HG02759 (cell line): ENCODE results near the gene LRMDA.
"Not testable (repeated sequence)": the region's sequence is repeated elsewhere in the genome, so short reads cannot be mapped to it uniquely, and the experiment has no call there.

Source experiments
- ATAC-seq: cut with Tn5 transposase; IDR thresholded peaks from one replicate; pipeline ENCODE4 v1.9.1; 2021; ENCODE audit warnings: mild to moderate bottlenecking, moderate library complexity; ENCODE audit not compliant: unreplicated experiment

LRMDA gene

DNA sequence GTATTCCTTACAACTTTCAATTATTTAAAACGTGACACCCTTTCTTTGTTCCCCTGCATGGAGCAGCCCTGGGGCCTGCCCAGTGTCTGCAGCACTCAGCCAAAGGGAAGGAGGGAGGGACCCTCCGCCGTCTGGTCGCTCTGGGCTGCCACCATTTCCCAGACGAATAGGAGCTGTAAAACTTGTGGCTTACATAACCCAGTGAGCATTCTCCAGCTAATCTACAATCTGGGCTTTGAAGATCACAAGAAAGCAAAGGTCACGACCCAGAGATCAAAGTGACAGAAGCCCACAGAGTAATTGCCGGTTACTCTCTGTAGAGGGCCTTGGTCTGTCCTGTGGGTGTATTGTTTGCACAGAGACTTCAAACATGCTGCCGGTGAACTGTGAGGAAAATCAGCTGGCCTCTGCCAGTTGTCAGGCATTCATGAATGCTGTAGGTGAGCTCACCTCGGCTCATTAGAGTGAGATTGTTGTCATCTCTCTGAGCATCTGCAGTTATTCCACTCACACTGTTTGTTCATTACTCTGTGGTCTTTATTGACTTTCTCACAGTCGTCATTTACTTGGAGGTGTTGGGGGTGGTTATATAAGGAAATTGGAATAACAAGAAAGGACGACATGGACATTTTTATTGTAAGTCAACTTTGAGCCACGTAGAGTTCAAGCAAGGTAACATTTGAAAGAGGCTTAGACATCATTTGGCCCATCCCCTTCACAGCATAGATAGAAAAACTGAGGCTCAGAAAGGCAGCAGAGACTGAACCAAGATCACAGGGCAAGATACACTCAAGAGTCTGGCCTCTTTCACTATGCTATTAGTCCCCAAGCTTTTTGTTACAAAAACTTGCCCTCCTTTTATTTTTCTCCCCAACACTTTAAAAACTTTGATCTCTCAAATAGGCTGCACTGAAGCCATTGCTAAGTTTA is 619.8 kb downstream of the LRMDA start:
- no peak for ATAC-seq

DNA sequence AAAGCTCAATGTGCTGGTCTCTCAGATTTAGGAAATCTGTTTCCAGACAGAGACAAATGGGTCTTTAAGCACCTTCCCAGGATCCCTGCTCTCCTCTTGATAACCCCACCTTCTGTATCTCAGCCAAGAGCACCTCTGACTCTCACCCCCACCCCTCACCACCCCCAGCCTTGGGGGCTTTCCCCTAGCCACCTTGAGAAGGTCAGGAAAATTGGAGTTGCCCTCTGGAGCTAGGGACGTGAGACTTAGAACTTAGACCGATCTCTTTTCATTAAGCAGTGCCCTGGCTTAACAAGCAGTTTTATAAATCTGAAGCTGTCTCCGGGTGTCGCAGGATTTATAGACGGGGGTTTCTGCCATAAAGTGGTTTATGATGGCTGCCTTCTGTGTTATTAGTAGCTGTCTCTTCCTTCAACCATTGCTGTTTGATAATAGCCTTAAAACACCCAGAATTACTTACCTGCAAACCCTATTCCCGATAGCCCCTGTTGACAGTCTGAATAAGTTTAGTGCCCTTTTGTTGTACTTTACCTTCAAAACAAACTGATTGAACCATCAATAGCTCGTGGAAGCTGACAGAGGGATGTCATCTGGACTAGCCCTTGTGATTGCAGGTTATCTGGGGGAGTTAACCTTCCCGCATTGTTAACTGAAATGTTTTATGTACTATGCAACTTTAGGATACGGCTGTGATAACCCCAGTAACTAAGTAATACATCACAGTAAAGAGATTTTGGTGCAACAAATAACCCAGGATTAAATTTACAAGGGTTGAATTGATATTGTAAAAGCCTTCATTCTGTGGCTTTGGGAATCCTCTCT is 621.5 kb downstream of the LRMDA start:
- ATAC-seq: no peak

DNA sequence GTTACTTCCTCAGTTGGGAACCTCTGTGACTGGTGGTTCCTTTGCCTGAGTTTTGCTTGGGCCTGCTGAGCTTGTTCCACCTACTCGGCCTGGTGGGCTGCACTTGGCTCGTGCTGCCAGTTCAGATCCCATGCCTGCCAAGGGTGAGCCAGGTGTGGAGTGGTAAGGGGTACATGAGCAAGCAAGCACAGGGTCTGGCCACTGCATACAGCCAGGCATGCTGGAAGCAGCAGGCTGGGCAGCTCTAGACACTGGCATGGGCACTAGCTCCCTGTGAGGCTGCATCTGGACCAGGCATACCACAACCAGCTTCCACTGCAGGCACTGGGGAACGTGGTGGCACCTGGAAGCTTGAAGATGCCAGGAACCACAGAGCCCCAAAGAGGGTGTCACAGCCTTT is 624.0 kb downstream of the LRMDA start:
- ATAC-seq: no peak

DNA sequence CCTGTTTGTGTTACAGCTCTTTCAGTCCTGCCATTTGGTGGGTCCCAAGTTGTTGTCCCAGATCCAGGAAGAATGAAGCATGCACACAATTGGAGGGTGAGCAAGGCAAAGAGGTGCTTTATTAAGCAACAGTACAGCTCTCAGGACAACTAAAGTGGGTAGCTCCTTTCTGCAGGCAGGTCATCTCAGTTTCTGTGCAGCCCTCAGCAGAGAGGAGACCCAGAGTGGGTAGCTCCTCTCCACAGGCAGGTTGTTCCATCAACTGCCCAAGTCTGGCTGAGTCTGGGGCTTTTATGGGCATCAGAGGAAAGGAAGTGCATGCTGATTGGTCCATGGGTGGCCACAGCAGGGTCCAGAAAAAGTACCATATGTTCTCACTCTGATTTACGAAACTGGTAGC is 624.5 kb downstream of the LRMDA start:
- no peak for ATAC-seq

DNA sequence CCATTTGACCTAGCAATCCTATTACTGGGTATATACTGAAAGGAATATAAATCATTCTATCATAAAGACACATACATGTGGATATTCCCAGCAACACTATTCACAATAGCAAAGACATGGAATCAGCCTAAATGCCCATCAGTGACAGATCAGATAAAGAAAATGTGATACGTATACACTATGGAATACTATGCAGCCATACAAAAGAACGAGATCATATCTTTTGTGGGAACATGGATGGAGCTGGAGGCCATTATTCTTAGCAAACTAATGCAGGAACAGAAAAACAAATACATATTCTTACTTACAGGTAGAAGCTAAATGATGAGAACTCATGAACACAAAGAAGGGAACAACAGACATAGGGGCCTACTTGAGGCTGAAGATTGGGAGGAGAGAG is 629.6 kb downstream of the LRMDA start:
- not testable (repeated sequence) for ATAC-seq

DNA sequence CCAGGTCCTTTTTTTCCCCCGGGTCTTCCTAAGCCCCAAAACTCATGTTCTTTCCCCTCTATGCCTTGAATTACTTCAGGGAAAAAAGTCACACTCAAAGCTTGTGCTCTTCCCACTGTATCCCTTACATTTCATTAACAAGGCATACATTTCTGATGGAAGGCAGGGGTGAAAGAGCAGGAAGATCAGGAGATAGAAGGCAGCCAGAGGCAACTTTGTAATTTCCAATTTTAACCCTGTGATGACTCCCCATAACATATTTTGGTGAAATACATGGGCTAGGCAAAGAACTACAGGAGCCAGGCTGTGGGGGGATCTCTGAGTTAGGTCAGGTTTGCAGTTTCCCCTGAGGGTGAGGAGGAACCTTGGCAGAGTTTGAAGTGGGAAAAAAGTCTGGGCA is 635.0 kb downstream of the LRMDA start:
- ATAC-seq: no peak

DNA sequence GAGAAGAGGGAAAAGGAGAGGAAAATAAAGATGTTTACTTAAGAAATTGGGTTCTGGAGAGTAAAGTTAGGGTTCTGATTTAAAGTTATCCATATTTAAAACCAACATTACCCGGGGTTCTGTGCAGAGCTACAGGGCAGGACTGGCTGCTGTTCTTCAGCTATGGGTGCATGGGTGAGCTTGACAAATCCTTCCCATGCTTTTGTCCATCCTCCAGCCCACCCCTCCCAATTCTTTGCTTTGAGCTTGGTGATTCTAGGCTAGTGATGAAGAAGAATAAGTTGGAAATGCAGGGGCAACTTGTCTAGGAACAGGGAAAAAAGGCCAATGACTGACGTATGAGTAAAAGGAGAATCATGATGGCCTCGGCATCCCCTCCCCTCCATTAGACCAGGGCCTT is 636.0 kb downstream of the LRMDA start:
- no peak for ATAC-seq

DNA sequence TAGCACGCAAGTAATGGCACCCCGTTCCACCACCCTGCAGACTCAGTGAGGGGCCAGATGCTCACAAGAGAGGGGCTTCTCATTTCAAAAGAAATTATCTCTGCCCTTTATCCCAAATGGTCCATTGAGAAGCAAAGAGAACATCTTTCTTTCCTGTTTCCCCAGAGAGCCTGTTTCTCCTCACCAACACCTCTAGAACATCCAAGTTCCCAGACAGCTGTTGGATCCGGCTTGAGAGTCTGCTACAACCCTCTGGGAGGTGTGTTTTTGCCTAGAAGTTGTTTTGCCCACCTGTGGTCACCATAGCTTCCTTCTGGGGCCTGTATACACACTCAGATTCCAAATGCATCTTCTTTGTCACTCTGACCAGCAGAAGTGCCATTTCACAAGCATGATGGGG is 637.4 kb downstream of the LRMDA start:
- ATAC-seq: no peak

DNA sequence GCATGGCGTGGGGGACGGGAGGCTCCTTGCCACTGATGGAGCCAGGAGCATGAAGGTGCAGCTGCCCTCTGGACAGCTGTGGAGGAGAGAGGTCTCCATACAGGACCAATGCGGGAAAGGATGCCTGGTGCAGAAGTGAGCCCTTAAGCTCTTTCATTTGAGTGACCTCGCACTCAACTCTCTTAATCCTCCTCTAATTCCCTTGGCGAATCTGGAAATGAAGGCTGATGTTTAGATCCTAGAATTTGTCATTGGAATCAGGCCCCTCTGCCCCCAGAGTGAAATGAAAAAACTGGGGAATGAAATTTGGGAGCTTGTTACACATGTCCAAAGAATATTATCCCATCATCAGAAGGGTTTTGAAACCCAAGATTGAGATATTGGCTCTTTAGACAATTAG is 639.5 kb downstream of the LRMDA start:
- ATAC-seq: no peak

DNA sequence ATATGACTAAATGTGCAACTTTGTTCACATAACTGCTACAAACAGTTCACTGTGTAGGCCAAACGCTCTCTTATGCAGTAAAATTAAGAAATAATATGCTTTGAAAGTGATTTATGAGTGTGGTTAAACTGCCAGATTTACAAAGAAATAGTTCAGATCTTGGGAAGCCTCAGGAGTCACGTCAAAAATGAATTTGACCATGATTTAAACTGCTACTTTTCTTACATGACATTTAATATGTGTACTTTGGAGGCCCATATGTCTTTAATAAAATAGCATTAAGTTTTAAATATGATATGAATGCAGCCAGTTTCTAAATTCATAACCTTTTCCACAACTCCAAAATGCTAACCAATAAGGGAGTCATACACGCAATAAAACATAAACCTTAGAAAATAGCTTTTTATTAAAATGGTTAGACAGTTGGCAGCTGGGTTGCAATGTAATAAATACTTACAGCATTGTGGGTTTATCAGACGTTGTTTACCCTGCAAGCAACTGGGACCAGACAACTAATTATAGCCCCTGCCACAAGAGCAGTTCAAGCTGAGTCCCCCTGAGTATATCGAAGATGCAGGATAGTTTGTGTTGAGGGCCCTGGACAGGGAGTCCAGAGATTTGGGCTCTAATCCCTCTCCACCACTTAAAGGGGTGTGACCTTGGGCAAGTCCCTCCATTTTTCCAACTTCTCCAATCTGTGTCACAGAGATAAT is 640.4 kb downstream of the LRMDA start:
- no peak for ATAC-seq

DNA sequence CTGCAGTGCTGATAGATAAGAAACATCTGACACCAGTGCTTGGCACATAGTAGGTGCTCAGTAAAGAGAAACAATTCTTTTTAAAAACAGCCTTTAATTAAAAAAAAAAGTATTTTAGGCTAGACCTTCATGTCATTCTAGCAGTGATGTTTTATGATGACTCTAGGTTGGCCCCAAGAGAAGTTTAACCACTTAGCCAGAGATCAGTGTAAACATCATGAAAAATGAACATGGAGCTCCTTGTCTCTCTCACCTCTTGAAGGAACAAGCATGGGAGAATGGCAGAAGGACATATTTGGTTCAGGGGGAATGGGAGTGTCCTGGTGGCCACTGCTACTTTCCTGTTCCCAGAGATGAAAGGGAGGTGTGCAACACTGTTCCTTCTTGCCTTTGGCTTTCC is 641.0 kb downstream of the LRMDA start:
- ATAC-seq: no peak

DNA sequence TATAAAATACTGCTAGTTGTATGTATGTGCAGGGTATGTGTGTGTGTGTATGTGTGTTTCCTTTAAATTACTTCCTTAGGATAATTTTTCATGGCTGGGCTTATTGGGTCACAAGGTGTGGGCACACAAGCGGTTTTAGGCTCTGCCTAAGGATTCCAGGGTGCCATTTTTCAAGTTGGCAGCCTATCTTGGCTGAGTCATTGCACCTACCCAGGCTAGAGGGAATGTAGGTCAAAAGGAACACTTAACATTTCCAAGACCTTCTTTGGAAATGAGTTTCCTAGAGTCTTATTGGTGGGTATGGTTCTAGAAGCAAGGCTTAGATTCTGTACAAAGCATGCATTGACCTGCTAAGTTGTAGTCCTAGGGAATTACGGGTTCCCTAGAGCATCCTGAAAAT is 642.1 kb downstream of the LRMDA start:
- no peak for ATAC-seq

DNA sequence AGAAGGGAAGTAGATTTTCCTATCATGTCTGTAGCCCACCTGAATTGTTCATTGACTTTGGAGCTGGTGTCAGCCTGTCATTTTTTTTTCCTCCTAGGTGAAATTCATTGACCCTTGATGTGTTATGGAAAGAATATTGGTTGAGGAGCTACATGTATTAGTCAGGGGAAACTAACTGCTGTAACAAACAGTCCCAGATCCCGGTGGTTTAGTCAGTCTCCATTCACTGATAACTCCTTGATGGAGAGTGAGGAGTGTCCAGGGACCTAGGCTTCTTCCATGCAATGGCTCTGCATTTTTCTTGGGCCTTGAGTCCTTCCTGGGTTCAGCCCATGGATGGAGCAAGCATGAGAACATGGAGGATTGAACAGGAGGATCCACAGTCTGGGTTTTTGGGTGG is 643.2 kb downstream of the LRMDA start:
- no peak for ATAC-seq

DNA sequence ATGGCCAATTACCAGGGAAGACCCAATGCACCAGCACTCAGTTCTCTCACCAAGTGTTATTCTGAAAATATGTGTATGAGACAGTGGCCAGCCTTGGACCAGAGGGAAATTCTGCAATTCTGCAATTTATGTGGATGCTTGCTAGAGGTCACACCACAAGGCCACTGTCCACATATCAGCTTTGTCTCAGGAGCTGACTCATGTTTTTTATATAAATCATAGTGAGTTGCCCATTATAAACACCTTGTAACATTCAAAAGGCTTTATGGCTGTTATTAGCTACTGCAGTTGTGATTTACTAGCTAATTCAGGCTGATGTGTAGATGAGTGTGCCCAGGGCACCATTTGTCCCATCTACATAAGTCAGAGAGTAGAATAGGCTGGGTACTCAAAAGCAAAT is 649.0 kb downstream of the LRMDA start:
- no peak for ATAC-seq

DNA sequence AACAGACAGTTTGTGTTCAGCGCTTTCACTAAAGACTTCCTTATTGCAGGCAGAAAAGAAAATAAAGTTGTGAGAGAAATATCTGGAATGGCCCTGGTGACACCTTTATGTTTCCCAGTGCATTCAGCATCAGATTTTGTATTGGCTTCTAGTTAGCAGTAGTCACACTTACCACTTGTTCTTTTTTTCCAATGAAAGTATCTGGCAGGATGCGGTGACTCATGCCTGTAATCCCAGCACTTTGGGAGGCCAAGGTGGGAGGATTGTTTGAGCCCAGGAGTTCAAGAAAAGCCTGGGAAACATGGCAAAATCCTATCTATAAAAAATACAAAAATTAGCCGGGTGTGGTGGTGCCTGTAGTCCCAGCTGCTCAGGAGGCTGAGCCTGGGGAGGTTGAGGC is 649.6 kb downstream of the LRMDA start:
- ATAC-seq: no peak

DNA sequence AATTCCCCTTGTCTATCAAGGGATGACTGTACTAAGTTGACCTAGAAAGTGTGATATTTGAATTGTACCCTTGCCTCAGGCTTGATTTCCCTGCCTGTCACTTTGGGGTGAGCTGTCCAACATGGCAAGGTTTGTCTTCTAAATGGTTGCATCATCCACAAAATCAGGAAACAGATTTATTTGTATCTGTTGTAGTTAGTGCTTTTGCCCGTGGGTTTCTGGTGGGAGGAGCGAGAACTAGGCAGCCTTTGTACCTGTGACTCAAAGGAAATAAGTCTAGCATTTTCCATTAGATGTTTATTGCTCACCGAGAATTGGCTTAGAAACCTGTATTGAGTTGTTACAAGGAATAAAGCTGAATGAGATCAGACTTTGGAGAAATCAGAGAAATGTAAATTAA is 650.8 kb downstream of the LRMDA start:
- no peak for ATAC-seq

DNA sequence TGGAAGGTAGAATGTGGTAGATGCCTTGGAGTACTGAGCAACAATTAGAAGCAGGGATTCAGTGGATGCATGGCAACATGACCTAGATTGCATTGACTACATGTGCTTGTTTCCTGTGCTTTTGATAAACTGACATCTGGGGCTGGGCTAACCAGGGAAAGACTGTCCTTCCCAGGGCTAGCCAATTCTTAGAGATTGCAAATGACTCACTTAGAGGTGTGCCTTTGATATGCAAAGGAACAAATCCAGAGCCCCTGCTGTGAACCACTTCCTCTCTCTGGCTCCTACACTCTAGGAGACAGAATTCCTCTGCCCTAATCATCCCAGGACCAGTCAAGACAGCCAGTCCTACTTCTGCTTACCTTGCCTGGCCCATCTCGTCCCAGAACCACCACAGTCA is 651.5 kb downstream of the LRMDA start:
- no peak for ATAC-seq

DNA sequence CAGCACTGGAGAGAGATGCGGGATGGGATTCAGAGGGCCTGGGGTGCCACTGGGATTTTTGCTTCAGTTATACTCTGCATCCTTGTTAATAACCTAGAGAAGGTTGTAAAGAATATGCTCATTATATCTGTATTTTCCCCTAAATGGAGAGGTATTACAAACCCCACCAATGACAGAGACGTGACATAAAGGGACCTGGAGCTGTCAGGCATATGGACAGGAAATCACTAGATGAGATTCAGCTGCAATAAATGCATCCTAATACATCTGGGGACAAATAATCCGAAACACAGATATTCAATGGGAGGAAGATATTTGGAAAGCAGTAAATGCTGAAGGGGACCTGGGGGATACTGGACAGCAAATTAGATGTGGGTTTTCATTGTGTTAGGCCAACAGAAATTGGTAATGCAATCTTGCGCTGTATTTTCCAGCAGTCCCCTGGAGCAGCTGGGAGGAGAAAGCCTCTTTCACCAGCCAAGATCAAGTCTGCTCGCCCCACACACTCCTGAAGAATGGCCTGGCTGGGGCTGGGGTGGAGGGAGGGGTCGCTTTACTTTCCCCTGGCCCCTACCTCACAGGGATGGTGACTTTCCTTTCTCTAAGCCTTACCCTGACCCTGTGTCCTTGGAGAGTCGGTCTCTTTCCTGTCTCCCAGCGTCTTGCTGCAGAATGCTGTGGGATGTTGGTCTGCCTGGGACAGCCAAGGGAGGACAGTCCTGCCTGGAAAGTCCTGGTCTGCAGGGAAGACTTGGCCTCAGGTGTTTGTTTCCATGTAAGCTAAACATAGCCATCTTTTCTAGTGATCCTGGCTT is 653.8 kb downstream of the LRMDA start:
- ATAC-seq: no peak

DNA sequence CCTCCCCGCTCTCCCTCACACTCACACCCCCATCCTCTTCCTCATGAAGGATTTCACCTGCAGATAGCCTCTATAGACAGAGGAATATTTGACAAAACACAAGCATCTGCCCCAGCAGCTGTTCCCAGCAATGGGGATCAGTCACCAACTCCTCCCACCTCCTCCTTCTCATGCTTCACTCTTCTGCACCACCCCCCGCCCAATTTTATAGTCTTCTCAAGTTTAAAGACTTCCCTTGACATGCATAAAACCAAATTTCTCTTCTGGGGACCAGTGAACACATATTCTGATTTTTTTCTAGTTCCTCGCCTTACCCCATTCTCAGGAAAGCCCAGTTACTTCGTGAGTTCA is 654.4 kb downstream of the LRMDA start:
- ATAC-seq: no peak

DNA sequence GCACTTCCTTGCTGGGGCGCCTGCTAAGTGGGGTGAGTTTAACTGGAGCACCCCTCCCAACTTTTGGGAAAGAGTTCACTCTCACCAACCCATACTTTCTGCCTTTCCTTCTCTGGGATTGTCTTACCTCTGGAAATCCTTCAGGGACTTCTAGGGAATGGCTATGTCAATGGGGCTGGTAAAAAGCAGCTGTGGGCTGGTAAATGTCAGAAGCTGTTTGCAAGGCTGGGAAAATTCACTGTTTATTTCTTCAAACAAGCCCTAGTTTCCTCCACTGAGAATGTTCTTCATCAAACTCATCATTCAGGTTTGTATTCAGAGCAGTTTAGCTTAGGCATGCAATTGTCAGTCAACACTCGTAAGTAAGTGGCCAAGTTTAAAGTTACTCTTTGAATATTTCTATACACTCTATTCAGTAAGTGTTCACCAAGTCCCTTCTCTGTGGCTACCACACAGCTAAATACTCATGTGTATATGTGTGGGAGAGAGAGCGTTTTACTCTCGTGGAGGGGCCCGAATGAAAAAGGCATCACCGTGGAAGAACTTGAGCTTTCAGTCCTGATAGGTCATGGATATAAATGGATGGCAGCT is 654.8 kb downstream of the LRMDA start:
- ATAC-seq: no peak
